ENCODE measurements around the gene WDR55.

- TF ChIP-seq POLR2A (IDR thresholded peaks at IDR 0.05) (no peak), CTCF (IDR thresholded peaks at IDR 0.05) (no peak)
Observed at GRCh38 chr5:140627972-140628371, 36.7 kb upstream of the WDR55 start.
